ENCODE results near the gene IFI27.
"Not testable (repeated sequence)": the region's sequence is repeated elsewhere in the genome, so short reads cannot be mapped to it uniquely, and the experiment has no call there.

Gene IFI27

GRCh38 chr14:94152676-94153075 lies 42.1 kb downstream of the IFI27 start:
- no peak for DNase-seq (ENCODE audit: low read depth)
- TF ChIP-seq MYC (IDR thresholded peaks at IDR 0.05; ENCODE audit: low read depth, low read length) (no peak), MAX (IDR thresholded peaks at IDR 0.05; ENCODE audit: low read depth, low read length) (no peak), CTCF (IDR thresholded peaks at IDR 0.05; ENCODE audit: low read depth, low read length) (no peak), POLR2A (IDR thresholded peaks at IDR 0.05; ENCODE audit: extremely low read depth, insufficient read length) (no peak)
- no peak overlapping the region for H3K4me3 ChIP-seq (ENCODE audit: low read depth, low read length)

GRCh38 chr14:94153750-94154342 lies 43.3 kb downstream of the IFI27 start:
- peak; percentile 32 for DNase-seq (ENCODE audit: low read depth)
- TF ChIP-seq CTCF (IDR thresholded peaks at IDR 0.05; ENCODE audit: low read depth, low read length) = no peak
- TF ChIP-seq POLR2A (IDR thresholded peaks at IDR 0.05; ENCODE audit: extremely low read depth, insufficient read length) = no peak
- no peak for TF ChIP-seq MYC (IDR thresholded peaks at IDR 0.05; ENCODE audit: low read depth, low read length)
- no peak for TF ChIP-seq MAX (IDR thresholded peaks at IDR 0.05; ENCODE audit: low read depth, low read length)
- H3K4me3 ChIP-seq (ENCODE audit: low read depth, low read length) = no peak overlapping the region

- not testable (repeated sequence) for DNase-seq (ENCODE audit: low read depth); H3K4me3 ChIP-seq (ENCODE audit: low read depth, low read length)
Measured at GRCh38 chr14:94156143-94156542, 45.6 kb downstream of the IFI27 start.

GRCh38 chr14:94157197-94157596 lies 46.7 kb downstream of the IFI27 start:
- DNase-seq (ENCODE audit: low read depth) = no peak
- TF ChIP-seq CTCF (IDR thresholded peaks at IDR 0.05; ENCODE audit: low read depth, low read length) (no peak), POLR2A (IDR thresholded peaks at IDR 0.05; ENCODE audit: extremely low read depth, insufficient read length) (no peak), MAX (IDR thresholded peaks at IDR 0.05; ENCODE audit: low read depth, low read length) (no peak), MYC (IDR thresholded peaks at IDR 0.05; ENCODE audit: low read depth, low read length) (no peak)
- no peak overlapping the region for H3K4me3 ChIP-seq (ENCODE audit: low read depth, low read length)

GRCh38 chr14:94158239-94158883 lies 47.8 kb downstream of the IFI27 start:
- no peak for TF ChIP-seq MAX (IDR thresholded peaks at IDR 0.05; ENCODE audit: low read depth, low read length)
- no peak for TF ChIP-seq CTCF (IDR thresholded peaks at IDR 0.05; ENCODE audit: low read depth, low read length)
- TF ChIP-seq POLR2A (IDR thresholded peaks at IDR 0.05; ENCODE audit: extremely low read depth, insufficient read length) = no peak
- TF ChIP-seq MYC (IDR thresholded peaks at IDR 0.05; ENCODE audit: low read depth, low read length) = no peak
- H3K4me3 ChIP-seq (ENCODE audit: low read depth, low read length) = no peak overlapping the region
- DNase-seq (ENCODE audit: low read depth) = no peak

- no peak overlapping the region for H3K4me3 ChIP-seq (ENCODE audit: low read depth, low read length)
- TF ChIP-seq CTCF (IDR thresholded peaks at IDR 0.05; ENCODE audit: low read depth, low read length) (no peak), MAX (IDR thresholded peaks at IDR 0.05; ENCODE audit: low read depth, low read length) (no peak), POLR2A (IDR thresholded peaks at IDR 0.05; ENCODE audit: extremely low read depth, insufficient read length) (no peak), MYC (IDR thresholded peaks at IDR 0.05; ENCODE audit: low read depth, low read length) (no peak)
- DNase-seq (ENCODE audit: low read depth) = no peak
Measured at GRCh38 chr14:94161058-94161457, 50.5 kb downstream of the IFI27 start.
